IMR-90 (cell line): ENCODE data around the gene DNAJC12. TPM values are rescaled to one million over a fixed set of nuclear protein-coding genes. Genes with fewer than 3 reads are reported as not detected.

Experiments
- ATAC-seq: fragments of 200-7000 bp; cut with Tn5 transposase; 2 replicates; pipeline ENCODE4 v1.9.1; 2020; ENCODE audit warnings: low read depth, mild to moderate bottlenecking, moderate library complexity
- BruUV-seq: library from RNA; stranded (reverse); fragments of 400-500 nt; replicated peaks from 2 replicates; lab custom pipeline; 2021; lab: Mats Ljungman, UMichigan
- CTCF ChIA-PET: fragments of 300-600 bp; formaldehyde crosslinking; extraction: SDS; loops from one replicate; lab custom pipeline; 2021; ENCODE audit warnings: antibody characterized with exemption; lab: Yijun Ruan, JAX
- POLR2A ChIA-PET: fragments of 300-600 bp; sonication (Branson Sonifier 250); formaldehyde crosslinking; loops from one replicate; lab custom pipeline; 2022; ENCODE audit warnings: antibody characterized with exemption; ENCODE audit not compliant: unreplicated experiment; lab: Charles Lee
- DNase-seq: peaks from one replicate; pipeline ENCODE4 v3.0.0; 2013
- H2AFZ ChIP-seq: replicated peaks from 2 replicates; pipeline ENCODE3; 2013; ENCODE audit warnings: low read length, mild to moderate bottlenecking; ENCODE audit not compliant: poor library complexity
- H2AK5ac ChIP-seq: 2 replicates; pipeline ENCODE4 v1.6.1; 2013; ENCODE audit warnings: low read depth, low read length, inconsistent platforms
- H2AK9ac ChIP-seq: replicated peaks from 2 replicates; pipeline ENCODE3; 2013; ENCODE audit warnings: mild to moderate bottlenecking, low read depth, low read length, moderate library complexity; ENCODE audit not compliant: poor library complexity
- H2BK120ac ChIP-seq: 2 replicates; pipeline ENCODE4 v1.6.1; 2013; ENCODE audit warnings: low read depth, low read length, inconsistent platforms
- H2BK15ac ChIP-seq: 3 replicates; pipeline ENCODE4 v1.6.1; 2013; ENCODE audit warnings: low read depth, low read length, inconsistent platforms
- H2BK20ac ChIP-seq: 2 replicates; pipeline ENCODE4 v1.6.1; 2013; ENCODE audit warnings: low read depth, mild to moderate bottlenecking, inconsistent platforms, low read length, moderate library complexity
- H2BK5ac ChIP-seq: 2 replicates; pipeline ENCODE4 v1.6.1; 2013; ENCODE audit warnings: mild to moderate bottlenecking, low read depth, low read length, inconsistent platforms; ENCODE audit not compliant: poor library complexity, severe bottlenecking
- H3K14ac ChIP-seq: replicated peaks from 2 replicates; pipeline ENCODE4 v1.6.1; 2013; ENCODE audit warnings: low read depth, low read length, inconsistent platforms
- H3K18ac ChIP-seq: 2 replicates; pipeline ENCODE4 v1.6.1; 2013; ENCODE audit warnings: low read depth, low read length, control low read depth
- H3K23ac ChIP-seq: 2 replicates; pipeline ENCODE4 v1.6.1; 2013; ENCODE audit warnings: low read depth, low read length, inconsistent platforms
- H3K27ac ChIP-seq: 2 replicates; pipeline ENCODE4 v1.5.1; 2013; ENCODE audit warnings: mild to moderate bottlenecking, control low read depth, low read length; ENCODE audit not compliant: insufficient read depth
- H3K27me3 ChIP-seq: 2 replicates; pipeline ENCODE4 v1.6.1; 2013; ENCODE audit warnings: low read length; ENCODE audit not compliant: control insufficient read depth, insufficient read depth
- H3K36me3 ChIP-seq: 2 replicates; pipeline ENCODE4 v1.6.1; 2013; ENCODE audit warnings: low read length, mixed read lengths; ENCODE audit not compliant: control insufficient read depth, insufficient read depth
- H3K4ac ChIP-seq: 2 replicates; pipeline ENCODE4 v1.6.1; 2013; ENCODE audit warnings: low read depth, low read length, inconsistent platforms
- H3K4me1 ChIP-seq: 2 replicates; pipeline ENCODE4 v1.6.1; 2013; ENCODE audit warnings: low read length, mixed read lengths; ENCODE audit not compliant: control insufficient read depth, insufficient read depth
- H3K4me2 ChIP-seq: 2 replicates; pipeline ENCODE4 v1.6.1; 2013; ENCODE audit warnings: low read depth, mild to moderate bottlenecking, control low read depth, low read length, moderate library complexity
- H3K4me3 ChIP-seq: 2 replicates; pipeline ENCODE4 v1.5.1; 2013; ENCODE audit warnings: low read depth, mild to moderate bottlenecking, control low read depth, low read length, moderate library complexity; ENCODE audit not compliant: insufficient read depth
- H3K56ac ChIP-seq: 2 replicates; pipeline ENCODE4 v1.6.1; 2013; ENCODE audit warnings: low read length, inconsistent platforms; ENCODE audit not compliant: insufficient read depth; ENCODE audit errors: extremely low read depth
- H3K79me1 ChIP-seq, 2 experiments: 2 replicates each; pipeline ENCODE4 v1.6.1; 2013; ENCODE audit warnings: low read length in 2 of 2, inconsistent platforms in 1 of 2, low read depth in 1 of 2
- H3K9ac ChIP-seq: 2 replicates; pipeline ENCODE4 v1.6.1; 2013; ENCODE audit warnings: low read depth, low read length, control low read depth
- H3K9me1 ChIP-seq: 2 replicates; pipeline ENCODE4 v1.6.1; 2013; ENCODE audit warnings: low read length, inconsistent platforms; ENCODE audit not compliant: insufficient read depth
- H3K9me3 ChIP-seq: 2 replicates; pipeline ENCODE4 v1.6.1; 2013; ENCODE audit warnings: low read length; ENCODE audit not compliant: control insufficient read depth, insufficient read depth
- H4K20me1 ChIP-seq: 2 replicates; pipeline ENCODE4 v1.6.1; 2013; ENCODE audit warnings: low read length, inconsistent platforms; ENCODE audit not compliant: insufficient read depth
- H4K5ac ChIP-seq: 2 replicates; pipeline ENCODE4 v1.6.1; 2013; ENCODE audit warnings: mild to moderate bottlenecking, low read depth, low read length, control low read depth
- H4K8ac ChIP-seq, 2 experiments: 2 replicates each; pipeline ENCODE4 v1.6.1; 2013; ENCODE audit warnings: low read depth in 2 of 2, low read length in 2 of 2, control low read depth in 1 of 2, inconsistent platforms in 1 of 2
- H4K91ac ChIP-seq: 2 replicates; pipeline ENCODE4 v1.6.1; 2013; ENCODE audit warnings: low read depth, low read length, inconsistent platforms; ENCODE audit not compliant: insufficient read depth
- CEBPB ChIP-seq: IDR thresholded peaks from 2 replicates; pipeline ENCODE4 v1.6.1; 2012; ENCODE audit warnings: low read depth, low read length, improper control_type of control experiment
- CHD1 ChIP-seq: IDR thresholded peaks from 2 replicates; pipeline ENCODE4 v1.6.1; 2012; ENCODE audit warnings: low read depth, low read length, improper control_type of control experiment
- MAZ ChIP-seq: IDR thresholded peaks from 2 replicates; pipeline ENCODE4 v1.6.1; 2012; ENCODE audit warnings: low read depth, mild to moderate bottlenecking, low read length, improper control_type of control experiment, moderate library complexity, borderline replicate concordance
- MXI1 ChIP-seq: IDR thresholded peaks from 2 replicates; pipeline ENCODE4 v1.6.1; 2012; ENCODE audit warnings: low read depth, mild to moderate bottlenecking, low read length, moderate library complexity, borderline replicate concordance
- RFX5 ChIP-seq: IDR thresholded peaks from 2 replicates; pipeline ENCODE4 v1.8.0; 2012; ENCODE audit warnings: low read depth, mild to moderate bottlenecking, low read length, moderate library complexity
- WGBS, 2 experiments: methylation state at CpG; one replicate each; pipeline versions ENCODE4 v1.1.5 to v1.1.7; 2013; ENCODE audit warnings: missing lambda C conversion rate in 2 of 2; ENCODE audit not compliant: insufficient read length in 1 of 2; ENCODE audit errors: extremely low coverage in 2 of 2; 5-methylcytosine and 5-hydroxymethylcytosine counted together
- dilution Hi-C: fragments of 300-500 bp; cut with HindIII; formaldehyde crosslinking; loops from one replicate; pipeline ENCODE4 v1.14.3; 2018; ENCODE audit warnings: low sequenced_read_pairs; ENCODE audit not compliant: unreplicated experiment
- in situ Hi-C: fragments of 300-500 bp; cut with MboI; formaldehyde crosslinking; loops from 3 replicates; pipeline ENCODE4 v1.14.3; 2019; ENCODE audit warnings: low sequenced_read_pairs, inconsistent platforms, mixed read lengths
- intact Hi-C: fragments of 100-400 bp; cut with micrococcal nuclease; formaldehyde crosslinking; loops from 2 replicates; pipeline ENCODE4 v1.10.0; 2022
- polyA plus RNA-seq, 3 experiments: library from polyadenylated mRNA; depleted of rRNA; stranded (reverse); fragments of >200 nt; gene quantifications; 2 replicates each; pipeline ENCODE4 v1.2.3, GENCODE V29; 2012; ENCODE audit warnings: low replicate concordance in 1 of 3
- total RNA-seq: library from RNA; depleted of rRNA; stranded (reverse); fragments of >200 nt; gene quantifications from 2 replicates; pipeline ENCODE4 v1.2.3, GENCODE V29; 2012
- TF ChIP-seq, protein P1 (sequence below): fragments of 150-350 bp; IDR thresholded peaks from 2 replicates; pipeline ENCODE4 v1.6.1; 2016; ENCODE audit warnings: low read depth, mild to moderate bottlenecking, low read length, moderate library complexity, borderline replicate concordance

Gene DNAJC12
- total and polyA plus RNA-seq, 2 of the 4 experiments (the other 2 are of a cell fraction), result 2.3 to 2.9 TPM

DNA sequence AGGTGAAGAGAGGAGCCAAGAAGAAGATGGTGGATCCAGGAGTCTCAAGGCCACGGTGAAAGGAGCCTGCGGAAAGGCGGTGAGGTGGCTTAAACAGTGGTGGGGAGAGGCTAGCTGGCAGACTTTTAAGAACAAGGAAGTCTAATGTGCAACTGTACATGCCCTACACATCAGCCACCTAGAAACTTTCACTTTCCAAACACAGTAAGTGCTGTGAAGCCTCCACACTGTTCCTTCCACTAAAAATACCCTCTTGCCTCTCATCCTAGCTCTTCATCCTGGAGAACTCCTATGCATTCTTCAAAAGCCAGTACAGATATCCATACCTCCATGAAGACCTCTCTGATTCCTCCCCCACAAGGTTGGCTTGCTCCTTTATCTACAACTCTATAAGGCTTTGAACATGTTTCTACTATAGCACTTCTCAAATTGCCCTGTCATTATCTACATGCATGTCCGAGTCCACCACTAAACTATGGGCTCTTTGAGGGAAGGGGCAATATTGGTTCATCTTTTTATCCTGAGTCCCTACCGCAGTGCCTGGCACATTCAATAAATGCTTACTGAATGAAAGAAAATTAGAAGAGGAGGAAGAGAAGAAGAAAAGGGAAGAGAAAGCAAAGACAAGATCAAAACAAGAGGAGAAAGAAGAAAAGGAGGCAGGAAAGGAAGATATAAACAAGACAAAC, 54.2 kb downstream of the DNAJC12 start:
- H2BK120ac ChIP-seq, result no peak overlapping the region
- H3K79me1 ChIP-seq, result no peaks in the 10 kb centered on the region
- DNase-seq (no peak), ATAC-seq (no peak)
- no peak overlapping the region for H3K4ac ChIP-seq
- no peaks in the 10 kb centered on the region for H3K4me1 ChIP-seq
- dilution Hi-C loops (no loop called here), intact Hi-C loops (loop anchor here (10.0 kb wide), 1 partner anchor 1599 kb away; no protein-coding TSS in a partner anchor), in situ Hi-C loops (loop anchor here (10.0 kb wide), 1 partner anchor 259 kb away; no protein-coding TSS in a partner anchor)
- no peak overlapping the region for H2BK15ac ChIP-seq
- no peak overlapping the region for H3K56ac ChIP-seq
- H3K23ac ChIP-seq, result no peak overlapping the region
- TF ChIP-seq RFX5 (no peak), MXI1 (no peak), MAZ (no peak), CHD1 (no peak), CEBPB (no peak)
- TF ChIP-seq, protein P1, sequence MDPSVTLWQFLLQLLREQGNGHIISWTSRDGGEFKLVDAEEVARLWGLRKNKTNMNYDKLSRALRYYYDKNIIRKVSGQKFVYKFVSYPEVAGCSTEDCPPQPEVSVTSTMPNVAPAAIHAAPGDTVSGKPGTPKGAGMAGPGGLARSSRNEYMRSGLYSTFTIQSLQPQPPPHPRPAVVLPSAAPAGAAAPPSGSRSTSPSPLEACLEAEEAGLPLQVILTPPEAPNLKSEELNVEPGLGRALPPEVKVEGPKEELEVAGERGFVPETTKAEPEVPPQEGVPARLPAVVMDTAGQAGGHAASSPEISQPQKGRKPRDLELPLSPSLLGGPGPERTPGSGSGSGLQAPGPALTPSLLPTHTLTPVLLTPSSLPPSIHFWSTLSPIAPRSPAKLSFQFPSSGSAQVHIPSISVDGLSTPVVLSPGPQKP, result no peak
- H4K20me1 ChIP-seq, result no peaks in the 10 kb centered on the region
- no peak overlapping the region for H2AK9ac ChIP-seq
- no peak overlapping the region for H2BK5ac ChIP-seq
- BruUV-seq, result no TSS peak
- no peak overlapping the region for H3K27ac ChIP-seq
- H3K4me3 ChIP-seq, result no peak overlapping the region
- ChIA-PET CTCF (no interaction called here), POLR2A (no interaction called here)
- no peak overlapping the region for H2AK5ac ChIP-seq
- WGBS, 2 experiments, result no CpG with 5 or more reads among the region's 5 CpGs
- H2AFZ ChIP-seq, result no peak overlapping the region
- H3K18ac ChIP-seq, result no peak overlapping the region
- H3K9ac ChIP-seq, result no peak overlapping the region
- H4K5ac ChIP-seq, result no peak overlapping the region
- no peak overlapping the region for H3K4me2 ChIP-seq
- no peaks in the 10 kb centered on the region for H3K9me1 ChIP-seq
- H3K27me3 ChIP-seq, result peaks cover 6% of the 10 kb centered on the region
- no peak overlapping the region for H2BK20ac ChIP-seq
- no peak overlapping the region for H4K8ac ChIP-seq
- no peak overlapping the region for H4K91ac ChIP-seq
- no peaks in the 10 kb centered on the region for H3K36me3 ChIP-seq
- H3K9me3 ChIP-seq, result no peaks in the 10 kb centered on the region
- H3K14ac ChIP-seq, result no peak overlapping the region
